AG08395 (cell line): Measurements from ENCODE around the gene DRAXIN.

Experiments
- DNase-seq: peaks from one replicate; pipeline ENCODE4 v3.0.0; 2012; ENCODE audit warnings: mixed read lengths, low spot score

Gene DRAXIN

GRCh38 chr1:11657654-11658053, 33.9 kb upstream of the DRAXIN start:
- DNase-seq: no peak

DNA sequence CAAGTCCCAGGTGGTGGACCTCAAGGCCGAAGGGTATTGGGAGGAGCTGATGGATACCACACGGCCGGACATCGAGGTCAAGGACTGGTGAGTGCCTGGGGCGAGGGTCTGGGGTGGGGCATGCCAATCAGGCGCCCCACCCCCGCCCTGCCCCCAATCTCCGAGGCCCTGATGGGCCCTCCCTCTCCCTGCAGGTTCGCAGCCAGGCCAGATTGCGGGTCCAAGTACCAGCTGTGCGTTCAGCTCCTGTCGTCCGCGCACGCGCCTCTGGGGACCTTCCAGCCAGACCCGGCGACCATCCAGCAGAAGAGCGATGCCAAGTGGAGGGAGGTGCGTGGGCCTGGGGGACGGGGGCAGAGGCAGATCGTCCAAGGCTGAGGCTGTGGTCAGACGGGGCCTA, 33.0 kb upstream of the DRAXIN start:
- DNase-seq: no peak

GRCh38 chr1:11659748-11660147, 31.8 kb upstream of the DRAXIN start:
- no peak for DNase-seq

- DNase-seq: no peak
Observed at GRCh38 chr1:11661103-11661502, 30.4 kb upstream of the DRAXIN start.

- DNase-seq: peak; percentile 40
Observed at GRCh38 chr1:11664336-11665065, 27.0 kb upstream of the DRAXIN start.

DNA sequence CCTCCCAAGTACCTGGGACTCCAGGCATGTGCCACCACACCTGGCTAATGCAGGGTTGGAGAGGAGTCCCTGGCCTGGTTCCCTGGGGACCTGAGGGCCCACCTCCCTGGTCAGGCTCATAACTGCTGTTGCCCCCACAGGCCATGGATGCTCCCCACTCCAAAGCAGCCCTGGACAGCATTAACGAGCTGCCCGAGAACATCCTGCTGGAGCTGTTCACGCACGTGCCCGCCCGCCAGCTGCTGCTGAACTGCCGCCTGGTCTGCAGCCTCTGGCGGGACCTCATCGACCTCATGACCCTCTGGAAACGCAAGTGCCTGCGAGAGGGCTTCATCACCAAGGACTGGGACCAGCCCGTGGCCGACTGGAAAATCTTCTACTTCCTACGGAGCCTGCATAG, 23.0 kb upstream of the DRAXIN start:
- no peak for DNase-seq

GRCh38 chr1:11670747-11671146, 20.8 kb upstream of the DRAXIN start:
- DNase-seq: no peak

GRCh38 chr1:11671205-11671543, 20.3 kb upstream of the DRAXIN start:
- DNase-seq: no peak

DNA sequence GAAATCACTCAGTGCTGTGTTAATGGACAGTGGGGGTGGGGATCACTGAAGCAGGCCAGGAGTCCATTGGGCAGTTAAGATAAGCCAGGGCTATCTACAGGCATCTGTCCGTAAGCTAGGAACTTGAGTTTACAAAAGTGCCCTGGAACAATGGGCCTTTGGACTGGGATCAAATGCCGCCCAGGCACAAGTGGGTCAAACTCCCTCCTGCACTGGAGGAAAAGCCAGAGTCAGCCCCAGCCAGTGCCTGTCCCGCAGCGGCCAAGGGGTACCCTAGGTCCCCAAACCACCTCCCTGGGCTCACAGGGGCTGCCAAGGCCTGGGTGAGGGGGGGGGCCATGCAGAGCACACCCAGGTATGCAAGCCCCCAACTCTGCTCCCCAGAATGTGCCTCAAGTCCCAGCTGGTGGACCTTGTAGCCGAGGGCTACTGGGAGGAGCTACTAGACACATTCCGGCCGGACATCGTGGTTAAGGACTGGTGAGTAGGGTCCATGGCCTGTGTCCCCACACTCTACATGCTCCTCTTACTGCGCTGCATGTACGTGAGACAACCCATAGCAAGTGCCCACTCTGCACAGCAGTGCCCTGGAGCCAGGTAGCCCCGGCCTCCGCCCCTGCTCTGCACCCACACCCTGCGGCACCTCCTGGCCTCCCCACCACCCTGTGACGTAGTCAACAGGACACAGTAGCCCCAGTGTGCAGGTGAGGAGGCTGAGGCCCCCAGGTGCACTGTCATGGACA, 19.8 kb upstream of the DRAXIN start:
- DNase-seq: no peak

- DNase-seq: no peak
Observed at GRCh38 chr1:11673089-11673769, 18.3 kb upstream of the DRAXIN start.

DNA sequence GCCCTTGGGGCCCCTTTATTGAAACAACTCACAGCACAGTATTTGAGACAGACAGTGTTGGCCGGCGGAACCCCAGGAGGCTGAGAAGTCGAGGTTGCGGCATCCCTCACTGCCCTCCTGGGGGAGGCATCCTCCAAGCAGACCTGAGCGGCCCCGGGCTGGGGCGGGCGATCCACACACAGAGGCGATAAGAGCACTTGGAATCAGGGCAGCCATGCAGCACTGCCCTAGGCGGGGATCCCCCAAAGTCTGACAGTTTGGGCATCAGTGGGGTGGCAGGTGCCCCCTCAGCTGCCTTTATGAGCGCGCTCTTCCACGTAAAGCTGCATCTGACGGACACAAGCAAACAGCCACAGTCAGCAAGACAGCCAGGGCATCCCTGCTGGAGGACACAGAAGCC, 17.0 kb upstream of the DRAXIN start:
- no peak for DNase-seq

DNA sequence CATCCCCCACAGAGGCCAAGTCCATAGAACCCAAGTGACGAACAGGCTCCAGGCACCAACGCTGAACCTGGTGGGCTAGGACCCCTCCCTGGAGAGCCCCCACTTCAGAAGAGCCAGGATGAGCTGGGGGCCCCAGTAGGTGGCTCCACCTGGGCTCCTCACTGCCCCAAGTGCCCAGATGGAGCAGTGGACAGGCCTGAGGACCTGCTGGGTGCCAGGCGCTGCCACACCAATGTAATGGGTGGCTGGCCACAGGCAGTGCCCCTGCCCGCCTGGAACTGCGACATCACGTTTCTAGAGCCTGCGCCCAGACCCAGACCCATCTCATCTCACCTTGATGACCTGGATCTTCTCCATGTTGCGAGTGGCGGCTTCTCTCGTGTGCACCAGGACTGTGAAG, 16.2 kb upstream of the DRAXIN start:
- no peak for DNase-seq

DNA sequence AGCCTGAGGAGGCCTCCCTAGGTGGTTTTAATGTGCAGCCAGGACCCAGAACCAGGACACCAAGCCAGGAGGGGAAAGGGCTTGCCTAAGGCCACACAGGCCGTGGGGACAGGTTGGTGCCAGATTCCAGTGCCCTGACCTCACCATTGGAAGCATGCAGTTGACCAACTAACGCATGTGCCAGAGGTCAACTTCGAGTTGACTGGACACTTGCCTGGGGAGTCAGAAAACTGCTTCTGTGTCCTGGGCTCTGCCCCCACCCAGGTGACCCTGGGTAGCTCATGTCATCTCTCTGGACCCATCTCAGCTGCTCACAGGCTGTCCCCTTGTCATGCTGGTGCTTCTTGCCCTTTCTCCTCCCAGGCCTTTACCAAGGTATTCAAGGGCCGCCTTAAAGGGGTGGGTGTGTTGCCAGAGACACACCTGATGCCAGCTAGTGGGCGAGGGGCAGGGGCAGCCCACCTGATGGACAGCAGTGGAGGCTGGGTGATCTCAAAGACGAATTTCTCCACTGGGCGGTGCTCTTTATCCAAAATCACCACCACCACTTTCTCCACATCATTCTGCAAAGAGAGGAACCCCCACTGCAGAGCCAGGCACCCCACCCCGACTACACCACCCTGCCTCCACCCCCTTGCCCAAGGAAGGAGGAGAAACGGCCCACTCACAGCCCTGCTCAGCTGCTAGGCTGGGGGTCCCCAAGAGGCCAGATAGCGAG, 15.0 kb upstream of the DRAXIN start:
- no peak for DNase-seq

DNA sequence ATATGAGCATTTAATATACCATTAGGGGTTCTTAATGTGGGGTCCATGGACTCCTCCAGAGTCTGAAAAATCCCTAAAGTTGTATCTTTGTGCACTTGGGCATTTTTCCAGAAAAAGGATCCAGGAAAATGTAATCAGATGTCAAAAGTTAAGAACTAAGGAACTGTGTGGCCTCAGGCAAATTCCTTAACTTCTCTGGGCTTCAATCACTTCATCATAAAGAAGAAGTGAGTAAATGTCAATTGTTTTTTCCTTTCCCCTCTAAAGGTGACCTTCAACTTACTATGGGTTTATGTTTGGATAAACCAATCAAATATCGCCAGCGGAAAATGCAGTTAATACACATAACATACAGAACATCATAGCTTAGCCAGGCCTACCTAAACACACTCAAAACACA, 13.1 kb upstream of the DRAXIN start:
- DNase-seq: no peak

- DNase-seq: no peak
Observed at GRCh38 chr1:11680270-11681070, 11.0 kb upstream of the DRAXIN start.

- peak; percentile 96 for DNase-seq
Observed at GRCh38 chr1:11681071-11681771, 10.3 kb upstream of the DRAXIN start, which contains the start of gene MAD2L2. TSS of gene MAD2L2 (minus strand) at chr1:11681148. CDS start at chr1:11680601, 547 bp downstream.

- DNase-seq: no peak
Observed at GRCh38 chr1:11682287-11682771, 9.2 kb upstream of the DRAXIN start.

DNA sequence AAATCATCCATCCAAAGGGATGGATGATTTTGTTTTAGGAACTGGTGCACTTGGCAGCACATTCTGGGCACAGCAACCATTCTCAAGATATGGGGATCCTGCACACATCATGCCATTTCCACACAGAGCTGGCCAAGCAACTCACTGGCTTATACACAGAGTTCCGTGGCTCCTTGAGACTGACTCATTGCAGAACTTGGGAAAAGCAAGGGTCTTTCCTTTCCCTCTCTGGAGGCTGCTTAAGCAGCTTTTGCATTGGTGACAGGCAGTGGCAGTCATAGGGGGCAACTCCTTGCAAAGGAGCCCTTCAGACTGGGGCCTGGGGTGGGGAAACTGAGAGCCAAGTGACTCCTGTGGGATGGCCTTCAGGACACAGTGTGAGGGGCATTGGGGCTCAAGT, 8.7 kb upstream of the DRAXIN start:
- DNase-seq: no peak

DNA sequence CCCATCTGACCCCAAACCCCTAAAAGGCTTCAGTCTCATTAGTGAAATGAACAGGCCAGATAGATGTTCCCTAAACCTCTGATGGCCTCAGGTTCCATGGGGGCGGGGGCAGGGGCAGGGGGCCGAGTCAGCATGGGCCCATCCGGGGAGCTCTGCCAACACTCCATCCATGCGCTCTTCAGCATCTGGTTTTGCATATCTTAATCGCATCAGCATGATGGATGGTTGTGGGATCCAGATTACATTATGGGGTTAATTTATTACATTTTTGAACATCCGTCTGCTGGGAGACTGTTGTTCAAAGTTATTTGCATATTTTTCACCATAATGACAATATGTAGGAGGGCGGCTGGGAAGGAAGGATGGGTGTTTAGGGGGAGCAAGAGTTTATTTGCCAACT, 7.4 kb upstream of the DRAXIN start:
- DNase-seq: no peak

DNA sequence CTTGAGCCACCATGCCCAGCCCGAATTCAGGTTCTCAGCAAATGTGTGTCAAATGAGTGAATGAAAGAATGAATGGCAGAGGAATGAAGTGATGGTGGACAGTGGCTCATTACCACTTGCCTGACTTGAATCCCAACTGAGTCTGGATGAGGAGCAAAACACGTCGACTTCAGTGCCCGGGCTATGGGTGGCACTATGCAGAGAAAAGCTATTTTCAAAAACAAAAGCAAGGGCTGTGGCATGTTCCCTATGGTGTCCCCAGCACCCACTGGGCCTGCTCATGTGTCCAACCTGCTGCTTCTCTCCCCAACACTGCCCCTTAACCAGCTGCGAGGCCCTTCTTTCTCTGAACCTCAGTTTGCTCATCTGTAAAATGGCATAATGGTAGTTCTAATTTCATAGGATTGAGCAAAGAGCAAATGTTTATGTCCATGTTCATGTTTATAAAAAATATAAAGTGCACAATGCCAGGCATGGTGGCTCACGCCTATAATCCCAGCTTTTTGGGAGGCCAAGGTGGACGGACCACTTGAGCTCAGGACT, 6.2 kb upstream of the DRAXIN start:
- DNase-seq: no peak

DNA sequence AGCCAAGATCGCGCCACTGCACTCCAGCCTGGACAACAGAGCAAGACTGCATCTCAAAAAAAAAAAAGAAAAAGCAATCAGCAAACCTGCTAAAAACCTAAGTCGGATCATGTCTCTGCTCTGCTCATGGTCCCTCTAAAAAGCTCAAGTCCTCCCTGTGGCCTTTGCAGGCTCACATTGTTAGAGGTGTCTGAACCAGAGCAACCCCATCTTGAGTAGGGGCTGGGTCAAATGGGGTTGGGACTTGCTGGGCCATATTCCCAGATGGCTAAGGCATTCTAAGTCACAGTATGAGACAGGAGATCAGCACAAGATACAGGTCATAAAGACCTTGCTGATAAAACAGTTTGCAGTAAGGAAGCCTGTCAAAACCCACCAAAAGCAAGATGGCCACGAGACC, 3.0 kb upstream of the DRAXIN start:
- no peak for DNase-seq
